HFF-Myc (cell line): ENCODE results near the gene BIN1.

Source experiments
- DNase-seq: peaks from one replicate; pipeline ENCODE4 v3.0.0-alpha.2; 2011; ENCODE audit warnings: low read depth; ENCODE audit errors: extremely low read depth
- H3K4me3 ChIP-seq: replicated peaks from 2 replicates; pipeline ENCODE4 v1.5.1; 2011; ENCODE audit warnings: low read depth, mild to moderate bottlenecking, control low read depth, low read length
- CTCF ChIP-seq: IDR thresholded peaks from 2 replicates; pipeline ENCODE4 v1.5.1; 2012; ENCODE audit warnings: mild to moderate bottlenecking, low read depth, low read length, control low read depth; ENCODE audit errors: missing control alignments

Gene BIN1

GRCh38 chr2:127096718-127097470, 10.1 kb downstream of the BIN1 start:
- TF ChIP-seq CTCF, result no peak
- DNase-seq, result no peak
- H3K4me3 ChIP-seq, result no peak overlapping the region

- TF ChIP-seq CTCF, result no peak
- DNase-seq, result no peak
- no peak overlapping the region for H3K4me3 ChIP-seq
Observed at GRCh38 chr2:127096280-127096679, 10.7 kb downstream of the BIN1 start.

- H3K4me3 ChIP-seq, result no peak overlapping the region
- no peak for DNase-seq
- no peak for TF ChIP-seq CTCF
Observed at GRCh38 chr2:127095784-127096183, 11.2 kb downstream of the BIN1 start.

- DNase-seq, result no peak
- H3K4me3 ChIP-seq, result no peak overlapping the region
- no peak for TF ChIP-seq CTCF
Observed at GRCh38 chr2:127095367-127095641, 11.7 kb downstream of the BIN1 start.

GRCh38 chr2:127094509-127095366, 12.2 kb downstream of the BIN1 start:
- no peak for TF ChIP-seq CTCF
- DNase-seq, result no peak
- no peak overlapping the region for H3K4me3 ChIP-seq

- no peak for TF ChIP-seq CTCF
- no peak for DNase-seq
Observed at GRCh38 chr2:127093648-127094210, 13.2 kb downstream of the BIN1 start.

More at GRCh38 chr2:127093648-127094210, 13.2 kb downstream of the BIN1 start:
- H3K4me3 ChIP-seq, result no peak overlapping the region
